Measurements from ENCODE around the gene COTL1.

- TF ChIP-seq CTCF (IDR thresholded peaks at IDR 0.05) (no peak), POLR2A (IDR thresholded peaks at IDR 0.05) (no peak)
These were observed 11.7 kb upstream of the COTL1 start for GRCh38 chr16:84629580-84629979.
